ENCODE measurements around the gene CLRN2.

- no peak for TF ChIP-seq POLR2AphosphoS5 (IDR thresholded peaks at IDR 0.05)
- TF ChIP-seq POLR2A (IDR thresholded peaks at IDR 0.05): no peak
- TF ChIP-seq, protein P1, sequence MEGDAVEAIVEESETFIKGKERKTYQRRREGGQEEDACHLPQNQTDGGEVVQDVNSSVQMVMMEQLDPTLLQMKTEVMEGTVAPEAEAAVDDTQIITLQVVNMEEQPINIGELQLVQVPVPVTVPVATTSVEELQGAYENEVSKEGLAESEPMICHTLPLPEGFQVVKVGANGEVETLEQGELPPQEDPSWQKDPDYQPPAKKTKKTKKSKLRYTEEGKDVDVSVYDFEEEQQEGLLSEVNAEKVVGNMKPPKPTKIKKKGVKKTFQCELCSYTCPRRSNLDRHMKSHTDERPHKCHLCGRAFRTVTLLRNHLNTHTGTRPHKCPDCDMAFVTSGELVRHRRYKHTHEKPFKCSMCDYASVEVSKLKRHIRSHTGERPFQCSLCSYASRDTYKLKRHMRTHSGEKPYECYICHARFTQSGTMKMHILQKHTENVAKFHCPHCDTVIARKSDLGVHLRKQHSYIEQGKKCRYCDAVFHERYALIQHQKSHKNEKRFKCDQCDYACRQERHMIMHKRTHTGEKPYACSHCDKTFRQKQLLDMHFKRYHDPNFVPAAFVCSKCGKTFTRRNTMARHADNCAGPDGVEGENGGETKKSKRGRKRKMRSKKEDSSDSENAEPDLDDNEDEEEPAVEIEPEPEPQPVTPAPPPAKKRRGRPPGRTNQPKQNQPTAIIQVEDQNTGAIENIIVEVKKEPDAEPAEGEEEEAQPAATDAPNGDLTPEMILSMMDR (IDR thresholded peaks at IDR 0.05): no peak
Observed at GRCh38 chr4:17544205-17544604, 29.2 kb downstream of the CLRN2 start.
